K562 (cell line): ENCODE measurements around the gene EMC9.

ENCODE experiments used
- E2F1 ChIP-seq: sonication (generic); formaldehyde crosslinking; IDR thresholded peaks from 2 replicates; pipeline ENCODE4 v1.8.1; 2023; ENCODE audit warnings: mild to moderate bottlenecking, missing genetic modification reagents, moderate library complexity
- MTA3 ChIP-seq: fragments of 450-650 bp; formaldehyde crosslinking; IDR thresholded peaks from 2 replicates; pipeline ENCODE4 v1.6.1; 2017; ENCODE audit warnings: mild to moderate bottlenecking, borderline replicate concordance

DNA sequence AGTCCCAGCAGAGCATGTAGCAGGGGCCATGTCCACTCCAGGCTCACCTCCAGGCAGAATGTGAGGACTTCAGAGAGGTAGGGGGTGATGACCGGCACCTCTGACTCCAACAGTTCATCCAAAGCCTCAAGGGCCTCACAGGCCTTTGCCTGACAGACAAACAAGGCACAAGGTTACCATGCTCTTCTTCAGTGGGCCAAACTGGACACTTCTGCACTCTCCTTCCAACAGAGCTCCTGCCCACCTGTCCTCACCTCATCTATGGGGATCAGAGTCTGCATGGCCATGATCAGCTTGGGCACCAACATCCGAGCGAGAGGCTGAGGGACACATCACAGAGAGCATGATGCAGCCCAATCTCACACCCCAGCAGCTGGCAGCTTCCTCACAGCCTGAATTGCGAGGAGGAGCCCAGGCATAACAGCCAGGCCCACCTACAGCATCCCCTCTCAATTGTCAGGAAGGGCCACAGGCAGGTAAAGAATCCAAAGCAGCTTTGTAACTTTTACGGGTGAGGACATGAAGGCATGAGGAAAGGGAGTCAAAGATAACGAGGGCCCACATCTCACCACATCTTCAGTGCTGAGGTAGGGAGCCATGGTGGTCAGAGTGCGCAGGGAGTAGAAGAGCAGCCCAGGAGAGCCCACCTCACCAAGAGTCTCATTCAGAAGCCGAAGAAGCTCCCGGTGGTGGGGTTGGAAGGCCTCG, 45.6 kb upstream of the EMC9 start:
- no peak for TF ChIP-seq E2F1
- TF ChIP-seq MTA3: no peak
